ENCODE data around the gene WDFY4. TPM values are rescaled to one million over a fixed set of nuclear protein-coding genes. Genes with fewer than 3 reads are reported as not detected.

WDFY4 gene
- polyA plus RNA-seq, 3 donors = 0.34 to 2.1 (median 0.54) TPM

GRCh38 chr10:48896756-48897440, 212.2 kb downstream of the WDFY4 start:
- WGBS, 3 donors = 78 to 93% (median 92%) methylated on average over 12 to 13 of the region's 13 CpGs
- no peak overlapping the region for H3K27ac ChIP-seq (ENCODE audit: low read depth, low read length)

GRCh38 chr10:48897441-48897790, 212.7 kb downstream of the WDFY4 start:
- 93 to 98% (median 95%) methylated on average over 10 of the region's 10 CpGs for WGBS, 3 donors
- no peak overlapping the region for H3K27ac ChIP-seq (ENCODE audit: low read depth, low read length)

GRCh38 chr10:48898426-48898825, 213.8 kb downstream of the WDFY4 start:
- H3K27ac ChIP-seq (ENCODE audit: low read depth, low read length) = no peak overlapping the region
- WGBS, 3 donors = 76 to 96% (median 93%) methylated on average over 1 of the region's 1 CpG

DNA sequence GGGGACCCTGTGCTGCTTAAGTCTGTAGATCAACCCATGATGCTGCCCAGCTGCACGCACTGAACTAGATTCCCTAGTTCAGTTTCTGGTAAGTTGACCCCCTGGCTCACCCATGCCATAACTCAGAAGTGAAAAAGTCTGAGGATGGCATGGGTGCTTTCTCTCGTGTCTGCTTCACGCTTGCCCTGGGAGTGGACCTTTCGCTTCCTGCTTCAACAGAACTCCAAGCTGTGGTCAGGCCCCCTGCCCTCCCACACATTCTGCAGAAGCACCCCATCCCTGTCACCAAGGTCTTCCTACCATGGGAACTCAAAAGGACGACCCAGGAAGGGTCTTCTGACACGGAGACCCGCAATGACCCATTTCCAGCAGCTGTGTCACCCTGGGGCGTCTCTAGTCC, 215.1 kb downstream of the WDFY4 start:
- 78 to 83% (median 82%) methylated on average over 8 of the region's 8 CpGs for WGBS, 3 donors

DNA sequence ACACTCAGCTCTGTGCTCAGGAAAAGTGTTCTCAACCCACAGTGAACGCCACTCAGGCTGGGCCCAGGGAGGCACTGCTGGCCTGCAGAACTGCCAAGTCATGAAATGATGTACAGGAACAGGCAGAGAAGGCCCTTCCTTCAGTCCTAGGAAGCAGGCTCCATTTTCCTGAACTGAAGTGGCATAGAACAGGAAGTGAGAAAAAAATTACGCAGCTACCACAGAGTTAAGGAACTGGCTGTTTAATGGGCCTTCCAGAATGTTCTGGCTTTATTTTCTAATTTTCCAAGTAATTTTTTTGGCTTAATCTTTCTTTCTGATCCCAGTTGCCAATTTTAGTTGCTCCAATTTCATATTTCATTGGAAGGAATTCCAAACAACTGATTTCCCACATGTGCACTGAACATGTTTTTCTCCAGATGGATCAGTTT, 215.7 kb downstream of the WDFY4 start:
- H3K27ac ChIP-seq (ENCODE audit: low read depth, low read length) = no peak overlapping the region
- WGBS, 3 donors = 53 to 83% (median 61%) methylated on average over 2 of the region's 2 CpGs

More for the DNA sequence above, 215.1 kb downstream of the WDFY4 start:
- H3K27ac ChIP-seq (ENCODE audit: low read depth, low read length) = no peak overlapping the region

DNA sequence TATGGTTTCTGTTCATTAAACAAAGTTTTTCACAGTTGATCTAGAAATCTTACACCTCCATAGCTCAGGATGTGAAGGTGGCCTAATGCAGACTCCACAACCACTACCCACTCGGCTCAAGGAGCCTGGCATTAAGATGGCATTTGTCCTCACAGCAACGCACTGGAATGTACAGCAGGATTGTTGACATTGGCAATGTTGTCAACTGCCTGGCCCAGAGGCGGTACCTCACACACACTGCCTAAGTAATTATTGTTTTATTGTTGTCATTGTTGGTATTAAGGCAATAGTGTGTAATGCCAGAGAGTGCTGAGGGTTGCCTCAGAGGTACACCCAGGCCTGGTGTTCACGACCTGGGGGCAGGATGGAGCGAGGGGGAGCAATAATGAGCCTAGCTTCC, 216.6 kb downstream of the WDFY4 start:
- 46 to 87% (median 74%) methylated on average over 5 of the region's 5 CpGs for WGBS, 3 donors

GRCh38 chr10:48902096-48902495, 217.4 kb downstream of the WDFY4 start:
- 74 to 95% (median 95%) methylated on average over 7 of the region's 7 CpGs for WGBS, 3 donors
- no peak overlapping the region for H3K27ac ChIP-seq (ENCODE audit: low read depth, low read length)

More for the DNA sequence above, 216.6 kb downstream of the WDFY4 start:
- no peak overlapping the region for H3K27ac ChIP-seq (ENCODE audit: low read depth, low read length)

GRCh38 chr10:48903151-48903550, 218.5 kb downstream of the WDFY4 start:
- no peak overlapping the region for H3K27ac ChIP-seq (ENCODE audit: low read depth, low read length)
- 66 to 84% (median 69%) methylated on average over 2 of the region's 2 CpGs for WGBS, 3 donors

GRCh38 chr10:48904861-48905260, 220.2 kb downstream of the WDFY4 start:
- no peak overlapping the region for H3K27ac ChIP-seq (ENCODE audit: low read depth, low read length)
- WGBS, 3 donors = 72 to 97% (median 88%) methylated on average over 2 of the region's 2 CpGs

DNA sequence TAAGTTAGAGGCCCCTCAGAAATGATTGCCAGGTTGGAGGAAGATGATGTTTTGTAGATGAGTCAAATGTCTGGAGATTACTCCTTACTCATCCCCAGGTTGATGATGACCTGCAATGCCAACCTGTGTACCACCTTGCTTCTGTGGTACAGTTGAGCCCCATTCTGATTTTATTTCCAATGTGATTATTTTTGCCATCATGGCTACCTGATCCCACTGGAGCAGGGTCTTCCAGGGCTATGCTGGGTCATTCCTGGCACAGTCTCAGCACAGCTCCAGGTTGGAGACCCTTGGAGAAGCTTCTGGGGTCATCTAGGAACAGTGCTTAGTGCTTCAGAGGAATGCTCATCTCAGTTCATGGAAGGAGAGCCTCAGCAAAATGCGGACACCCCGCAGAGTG, 220.6 kb downstream of the WDFY4 start:
- 95 to 98% (median 96%) methylated on average over 2 of the region's 2 CpGs for WGBS, 3 donors
- no peak overlapping the region for H3K27ac ChIP-seq (ENCODE audit: low read depth, low read length)

- H3K27ac ChIP-seq (ENCODE audit: low read depth, low read length) = no peak overlapping the region
- 68 to 80% (median 77%) methylated on average over 2 of the region's 2 CpGs for WGBS, 3 donors
Observed at GRCh38 chr10:48906841-48907240, 222.2 kb downstream of the WDFY4 start.

DNA sequence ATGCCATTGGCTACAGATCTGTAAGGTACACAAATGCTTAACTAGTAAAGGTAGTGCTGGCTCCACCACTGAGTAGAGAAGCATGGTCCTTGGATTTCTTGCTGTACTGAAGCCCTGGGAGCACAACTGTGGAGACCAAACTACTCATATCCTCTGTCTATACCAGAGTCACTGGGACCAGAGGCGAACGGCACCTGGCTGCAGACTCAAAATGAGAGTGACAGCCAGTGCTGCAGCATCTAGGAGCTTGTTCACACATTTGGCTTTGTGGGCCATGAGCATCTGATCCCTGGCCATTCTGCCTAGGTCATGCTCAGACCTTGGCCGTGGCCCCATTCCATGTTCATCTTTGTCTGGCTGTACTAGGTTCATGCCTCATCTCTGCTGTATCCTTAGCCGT, 223.1 kb downstream of the WDFY4 start:
- H3K27ac ChIP-seq (ENCODE audit: low read depth, low read length) = no peak overlapping the region
- WGBS, 3 donors = 74 to 92% (median 77%) methylated on average over 4 of the region's 4 CpGs

DNA sequence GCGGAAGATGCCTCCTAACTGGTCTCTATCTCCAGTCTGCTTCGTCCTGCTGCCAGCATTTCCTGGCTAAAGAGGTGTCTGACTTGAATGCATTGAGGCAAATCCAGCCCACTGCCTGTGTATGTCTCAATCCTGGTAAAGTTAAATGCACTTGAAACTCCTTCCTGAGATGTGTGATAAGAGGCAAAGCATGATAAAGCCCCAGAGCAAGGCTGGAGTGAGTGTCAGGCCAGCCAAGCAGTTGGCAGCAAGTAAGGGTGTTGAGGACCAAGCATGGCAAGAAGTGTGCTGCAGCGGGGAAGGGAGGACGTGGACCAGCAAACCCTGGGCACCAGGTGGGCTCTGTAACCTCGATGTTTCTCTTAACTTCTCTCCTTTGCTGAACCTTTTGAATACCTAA, 225.9 kb downstream of the WDFY4 start:
- 65 to 88% (median 83%) methylated on average over 5 of the region's 5 CpGs for WGBS, 3 donors
- no peak overlapping the region for H3K27ac ChIP-seq (ENCODE audit: low read depth, low read length)

DNA sequence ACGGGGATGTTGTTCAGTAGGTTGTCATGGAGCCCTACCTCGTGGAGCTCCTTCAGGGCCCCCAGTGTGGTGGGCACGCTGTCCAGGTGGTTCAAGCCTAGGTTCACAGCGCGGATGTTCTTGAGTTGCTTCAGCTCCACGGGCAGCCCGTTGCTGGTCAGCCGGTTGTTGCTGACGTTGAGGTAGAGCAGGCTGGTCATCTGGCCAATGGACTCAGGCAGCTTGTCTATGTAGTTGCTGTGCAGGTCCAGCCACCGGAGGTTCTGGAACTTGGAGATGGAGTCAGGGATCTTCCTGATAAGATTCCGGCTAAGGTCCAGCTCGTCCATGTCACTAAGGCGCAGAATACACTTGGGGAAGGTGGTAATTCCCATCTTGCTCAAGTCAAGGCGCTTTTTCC, 229.0 kb downstream of the WDFY4 start:
- WGBS, 3 donors = 75 to 94% (median 86%) methylated on average over 14 of the region's 14 CpGs
- no peak overlapping the region for H3K27ac ChIP-seq (ENCODE audit: low read depth, low read length)

- 33 to 59% (median 58%) methylated on average over 3 of the region's 3 CpGs for WGBS, 3 donors
- no peak overlapping the region for H3K27ac ChIP-seq (ENCODE audit: low read depth, low read length)
Observed at GRCh38 chr10:48923748-48924147, 239.1 kb downstream of the WDFY4 start.

- no peak overlapping the region for H3K27ac ChIP-seq (ENCODE audit: low read depth, low read length)
- 63 to 92% (median 83%) methylated on average over 4 of the region's 4 CpGs for WGBS, 3 donors
Observed at GRCh38 chr10:48924988-48925387, 240.3 kb downstream of the WDFY4 start.

- 67 to 80% (median 72%) methylated on average over 1 of the region's 1 CpG for WGBS, 3 donors
- H3K27ac ChIP-seq (ENCODE audit: low read depth, low read length) = no peak overlapping the region
Observed at GRCh38 chr10:48926255-48926654, 241.6 kb downstream of the WDFY4 start.

GRCh38 chr10:48926764-48927540, 242.3 kb downstream of the WDFY4 start:
- no peak overlapping the region for H3K27ac ChIP-seq (ENCODE audit: low read depth, low read length)
- 63 to 85% (median 81%) methylated on average over 13 of the region's 13 CpGs for WGBS, 3 donors

DNA sequence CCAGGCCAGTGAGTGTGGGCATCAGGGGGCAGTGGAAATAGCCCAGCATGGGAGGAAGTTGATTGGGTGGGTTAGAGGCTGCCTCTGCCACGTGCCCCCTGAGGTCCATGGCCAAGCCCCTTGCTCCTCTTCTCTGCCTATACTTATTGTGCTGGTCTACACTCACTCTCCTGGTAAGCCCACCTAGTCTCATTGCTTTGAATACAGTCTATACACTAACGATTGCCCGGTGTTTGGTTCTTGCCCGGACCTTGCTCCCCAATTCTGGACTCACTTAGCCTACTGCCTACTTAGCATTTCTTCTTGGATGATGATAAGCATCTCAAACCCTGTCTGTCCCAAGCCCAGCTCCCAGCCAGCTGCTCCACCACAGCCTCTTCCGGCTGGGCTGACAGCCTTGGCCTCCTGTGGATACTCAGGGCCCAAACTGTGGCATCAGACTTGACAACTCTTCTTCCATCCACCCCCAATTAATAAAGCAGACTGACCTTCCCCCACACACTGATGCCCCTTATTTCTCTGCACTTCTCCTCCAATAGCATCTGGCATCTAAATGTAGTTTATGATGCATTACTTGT, 244.8 kb downstream of the WDFY4 start:
- WGBS, 3 donors = 61 to 82% (median 72%) methylated on average over 5 of the region's 5 CpGs
- H3K27ac ChIP-seq (ENCODE audit: low read depth, low read length) = no peak overlapping the region
